Upper lobe of left lung (tissue), 6 donors: ENCODE results near the gene SULT1A1. TPM values are rescaled to one million over a fixed set of nuclear protein-coding genes. Genes with fewer than 3 reads are reported as not detected.
A peak's percentile ranks its signal among the peaks of the same experiment; 100 is the strongest.
"Not testable (repeated sequence)": the region's sequence is repeated elsewhere in the genome, so short reads cannot be mapped to it uniquely, and the experiment has no call there.

ENCODE experiments used
- ATAC-seq, 2 donors: fragments of 200-7000 bp; cut with Tn5 transposase; one replicate each; pipeline ENCODE4 v1.9.1; 2022; ENCODE audit warnings: mild to moderate bottlenecking in 2 of 2, moderate library complexity in 2 of 2; ENCODE audit not compliant: low FRiP score in 2 of 2
- DNase-seq, 2 donors: peaks; one replicate each; pipeline ENCODE4 v3.0.0-alpha.2; 2019 to 2020
- H3K27ac ChIP-seq, 4 donors: fragments of 200-600 bp; sonication (generic); one replicate each; pipeline ENCODE4 v1.5.1; 2016 to 2019
- H3K27me3 ChIP-seq, 4 donors: fragments of 200-600 bp; sonication (generic); one replicate each; pipeline ENCODE4 v1.5.1; 2017 to 2019
- H3K36me3 ChIP-seq, 4 donors: fragments of 200-600 bp; sonication (generic); one replicate each; pipeline ENCODE4 v1.5.1; 2016 to 2019
- H3K4me1 ChIP-seq, 4 donors: fragments of 200-600 bp; sonication (generic); one replicate each; pipeline ENCODE4 v1.5.1; 2018 to 2019
- H3K4me3 ChIP-seq, 4 donors: fragments of 200-600 bp; sonication (generic); one replicate each; pipeline ENCODE4 v1.5.1; 2017 to 2019; ENCODE audit warnings: mild to moderate bottlenecking in 2 of 4, moderate library complexity in 1 of 4
- H3K9me3 ChIP-seq, 4 donors: fragments of 200-600 bp; sonication (generic); one replicate each; pipeline ENCODE4 v1.5.1; 2018 to 2019
- EP300 ChIP-seq, 4 donors: sonication (generic); formaldehyde crosslinking; IDR thresholded peaks; one replicate each; pipeline ENCODE4 v1.5.1; 2017; ENCODE audit warnings: antibody characterized with exemption in 4 of 4, control low read depth in 2 of 4
- POLR2A ChIP-seq, 4 donors: fragments of 450-650 bp; IDR thresholded peaks; one replicate each; pipeline ENCODE4 v1.5.1; 2016 to 2017; ENCODE audit warnings: antibody characterized with exemption in 4 of 4, mild to moderate bottlenecking in 2 of 4
- POLR2AphosphoS5 ChIP-seq, 2 donors: sonication (generic); formaldehyde crosslinking; IDR thresholded peaks; one replicate each; pipeline ENCODE4 v1.5.1; 2017; ENCODE audit warnings: antibody characterized with exemption in 2 of 2
- WGBS, 2 donors: methylation state at CpG; one replicate each; pipeline ENCODE4 v1.1.5; 2017 to 2018; 5-methylcytosine and 5-hydroxymethylcytosine counted together
- total RNA-seq, 6 donors: library from RNA; depleted of rRNA in 4 of 6; stranded (reverse); fragments of >200 nt in 4 of 6; gene quantifications; one replicate each; pipeline versions ENCODE4 v1.1.0 to v1.2.1, GENCODE V29; 2016 to 2021
- TF ChIP-seq, protein P1 (sequence below), 6 experiments: fragments of 450-650 bp in 4 of 6; fragments of 200-600 bp in 2 of 6; sonication (generic) in 2 of 6; IDR thresholded peaks; one replicate each; pipeline ENCODE4 v1.5.1; 2016 to 2019; ENCODE audit warnings: antibody characterized with exemption in 6 of 6
- donor health status: DM: no; HTN: no; CAD: no; lungs with moderate emphysema.
- donor health status: DM: no; HTN: yes; CAD: no; lungs with severe emphysema.

Gene SULT1A1
- total RNA-seq, 6 donors from 2014 or later: 46.0 to 180 (median 124) TPM

DNA sequence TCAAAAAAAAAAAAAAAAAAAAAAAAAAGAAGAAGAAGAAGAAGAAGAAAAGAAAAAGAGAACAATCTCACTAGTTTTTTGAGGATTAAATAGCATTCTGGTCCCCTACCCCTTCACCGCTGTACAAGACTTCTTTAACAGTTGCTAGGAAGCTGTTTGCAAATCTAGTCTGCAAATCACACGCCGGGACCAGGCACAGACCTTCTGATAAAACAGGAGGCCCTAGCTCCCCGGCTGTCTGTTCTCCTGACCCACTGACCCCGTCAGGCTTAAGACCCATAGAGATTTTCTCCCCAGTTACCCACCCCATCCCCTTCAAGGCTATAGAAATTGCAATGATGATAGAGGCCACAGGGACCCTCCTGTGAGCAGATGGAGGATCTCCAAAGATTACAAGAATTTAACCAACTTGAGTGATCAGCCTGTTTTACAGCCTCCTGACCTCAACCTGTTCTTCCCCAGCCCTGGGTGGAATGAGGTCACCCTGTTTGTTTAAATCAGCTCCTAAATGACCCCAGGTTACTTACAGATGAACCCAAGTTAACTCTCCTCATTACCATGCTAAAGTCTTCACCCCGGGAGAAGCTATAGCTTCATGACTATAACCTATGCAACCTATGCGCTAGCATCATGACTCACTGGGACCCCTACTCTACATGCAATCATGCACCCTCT, 11.8 kb upstream of the SULT1A1 start:
- H3K4me3 ChIP-seq: no peak overlapping the region

DNA sequence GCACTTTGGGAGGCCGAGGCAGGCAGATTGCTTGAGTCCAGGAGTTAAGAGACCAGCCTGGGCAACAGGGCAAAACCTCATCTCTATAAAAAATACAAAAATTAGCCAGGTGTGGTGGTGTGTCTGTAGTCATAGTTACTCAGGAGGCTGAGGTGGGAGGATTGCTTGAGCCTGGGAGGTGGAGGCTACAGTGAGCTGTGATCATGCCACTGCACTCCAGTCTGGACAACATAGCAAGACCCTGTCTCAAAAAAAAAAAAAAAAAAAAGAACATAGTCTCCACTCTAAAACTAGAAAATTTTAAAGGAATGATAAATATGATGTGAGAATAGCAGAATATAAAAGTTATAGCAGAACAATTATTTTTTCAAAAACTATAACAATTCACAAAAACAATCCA, 10.5 kb upstream of the SULT1A1 start:
- H3K36me3 ChIP-seq, H3K4me3 ChIP-seq, ATAC-seq, DNase-seq, H3K9me3 ChIP-seq, H3K27ac ChIP-seq, H3K27me3 ChIP-seq: not testable (repeated sequence)
- peaks cover 0 to 27% (median 8%) of the 10 kb centered on the region in 4 donors for H3K4me1 ChIP-seq
- 81 to 95% methylated on average over 1 of the region's 1 CpG for WGBS, 2 donors

More for the DNA sequence above, 11.8 kb upstream of the SULT1A1 start:
- Histone ChIP-seq H3K36me3 (no peaks in the 10 kb centered on the region), H3K9me3 (no peaks in the 10 kb centered on the region), H3K27ac (no peak overlapping the region), H3K27me3 (no peaks in the 10 kb centered on the region), H3K4me1 (peaks cover 0 to 27% (median 8%) of the 10 kb centered on the region in 4 donors)
- ATAC-seq (no peak), DNase-seq (no peak)
- 78 to 84% methylated on average over 7 of the region's 7 CpGs for WGBS, 2 donors
- TF ChIP-seq EP300 (IDR thresholded peaks at IDR 0.05): no peak
- no peak for TF ChIP-seq POLR2A (IDR thresholded peaks at IDR 0.05)
- TF ChIP-seq POLR2AphosphoS5 (IDR thresholded peaks at IDR 0.05): no peak
- TF ChIP-seq, protein P1, sequence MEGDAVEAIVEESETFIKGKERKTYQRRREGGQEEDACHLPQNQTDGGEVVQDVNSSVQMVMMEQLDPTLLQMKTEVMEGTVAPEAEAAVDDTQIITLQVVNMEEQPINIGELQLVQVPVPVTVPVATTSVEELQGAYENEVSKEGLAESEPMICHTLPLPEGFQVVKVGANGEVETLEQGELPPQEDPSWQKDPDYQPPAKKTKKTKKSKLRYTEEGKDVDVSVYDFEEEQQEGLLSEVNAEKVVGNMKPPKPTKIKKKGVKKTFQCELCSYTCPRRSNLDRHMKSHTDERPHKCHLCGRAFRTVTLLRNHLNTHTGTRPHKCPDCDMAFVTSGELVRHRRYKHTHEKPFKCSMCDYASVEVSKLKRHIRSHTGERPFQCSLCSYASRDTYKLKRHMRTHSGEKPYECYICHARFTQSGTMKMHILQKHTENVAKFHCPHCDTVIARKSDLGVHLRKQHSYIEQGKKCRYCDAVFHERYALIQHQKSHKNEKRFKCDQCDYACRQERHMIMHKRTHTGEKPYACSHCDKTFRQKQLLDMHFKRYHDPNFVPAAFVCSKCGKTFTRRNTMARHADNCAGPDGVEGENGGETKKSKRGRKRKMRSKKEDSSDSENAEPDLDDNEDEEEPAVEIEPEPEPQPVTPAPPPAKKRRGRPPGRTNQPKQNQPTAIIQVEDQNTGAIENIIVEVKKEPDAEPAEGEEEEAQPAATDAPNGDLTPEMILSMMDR (IDR thresholded peaks at IDR 0.05): no peak

DNA sequence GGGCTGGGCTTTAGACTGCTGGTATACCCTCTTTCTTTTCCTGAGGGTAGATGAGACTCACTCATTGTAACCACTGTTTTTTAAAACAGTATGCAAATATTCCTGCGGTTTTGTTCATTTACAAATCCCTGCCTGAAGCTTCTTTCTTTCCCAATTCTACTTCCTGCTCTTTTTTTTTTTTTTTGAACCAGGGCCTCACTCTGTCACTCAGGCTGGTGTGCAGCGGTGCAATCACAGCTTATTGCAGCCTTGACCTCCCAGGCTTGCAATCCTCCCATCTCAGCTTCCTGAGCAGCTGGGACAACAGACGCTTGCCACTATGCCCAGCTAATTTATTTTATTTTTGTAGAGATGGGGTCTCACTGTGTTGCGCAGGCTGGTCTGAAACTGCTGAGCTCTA, 8.0 kb upstream of the SULT1A1 start:
- WGBS, 2 donors: 57 to 59% methylated on average over 4 of the region's 4 CpGs
- H3K27me3 ChIP-seq: no peaks in the 10 kb centered on the region
- peaks cover 0 to 14% (median 6%) of the 10 kb centered on the region in 4 donors for H3K4me1 ChIP-seq
- no peaks in the 10 kb centered on the region for H3K9me3 ChIP-seq
- ATAC-seq: no peak
- no peaks in the 10 kb centered on the region for H3K36me3 ChIP-seq
- H3K27ac ChIP-seq: no peak overlapping the region
- TF ChIP-seq EP300 (IDR thresholded peaks at IDR 0.05) (no peak), POLR2AphosphoS5 (IDR thresholded peaks at IDR 0.05) (no peak), POLR2A (IDR thresholded peaks at IDR 0.05) (no peak)
- DNase-seq: no peak
- no peak overlapping the region for H3K4me3 ChIP-seq

DNA sequence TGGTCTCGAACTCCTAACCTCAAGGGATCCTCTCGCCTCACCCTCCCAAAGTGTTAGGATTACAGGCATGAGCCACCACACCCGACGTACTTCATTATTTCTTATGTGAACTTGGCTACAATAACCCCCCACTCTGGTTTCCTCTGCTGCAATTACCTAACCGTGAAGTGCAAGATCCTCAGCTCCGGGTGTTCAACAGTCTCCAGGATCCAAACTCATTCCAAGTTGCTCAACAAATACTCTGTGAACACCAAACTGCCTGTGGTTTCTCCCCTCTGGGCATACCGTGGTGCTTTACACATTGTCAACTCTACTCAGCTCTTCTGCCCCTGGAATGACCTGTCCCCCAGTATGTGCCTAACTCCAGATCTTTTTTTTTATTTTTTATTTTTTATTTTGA, 6.8 kb upstream of the SULT1A1 start:
- ATAC-seq (no peak), DNase-seq (no peak)
- 64 to 66% methylated on average over 7 of the region's 7 CpGs for WGBS, 2 donors
- TF ChIP-seq, protein P1 (IDR thresholded peaks at IDR 0.05): no peak
- TF ChIP-seq POLR2AphosphoS5 (IDR thresholded peaks at IDR 0.05) (no peak), POLR2A (IDR thresholded peaks at IDR 0.05) (no peak), EP300 (IDR thresholded peaks at IDR 0.05) (no peak)
- Histone ChIP-seq H3K4me3 (no peak overlapping the region), H3K36me3 (no peaks in the 10 kb centered on the region), H3K4me1 (peaks cover 0 to 6% (median 0%) of the 10 kb centered on the region in 4 donors), H3K27me3 (no peaks in the 10 kb centered on the region), H3K27ac (no peak overlapping the region), H3K9me3 (no peaks in the 10 kb centered on the region)

DNA sequence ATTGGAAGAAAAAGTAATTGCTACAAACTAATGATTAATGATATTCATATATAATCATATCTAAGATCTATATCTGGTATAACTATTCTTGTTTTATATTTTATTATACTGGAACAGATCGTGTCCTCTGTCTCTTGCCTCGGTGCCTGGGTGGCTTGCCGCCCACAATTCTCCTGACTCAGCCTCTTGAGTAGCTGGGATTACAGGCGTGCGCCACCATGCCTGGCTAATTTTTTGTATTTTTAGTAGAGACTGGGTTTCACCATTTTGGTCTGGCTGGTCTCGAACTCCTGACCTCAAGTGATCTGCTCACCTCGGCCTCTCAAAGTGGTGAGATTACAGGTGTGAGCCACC, 6.4 kb upstream of the SULT1A1 start:
- not testable (repeated sequence) for H3K36me3 ChIP-seq, H3K27me3 ChIP-seq, H3K4me1 ChIP-seq, H3K27ac ChIP-seq, ATAC-seq, DNase-seq, H3K4me3 ChIP-seq, H3K9me3 ChIP-seq
- 61 to 70% methylated on average over 7 of the region's 7 CpGs for WGBS, 2 donors

DNA sequence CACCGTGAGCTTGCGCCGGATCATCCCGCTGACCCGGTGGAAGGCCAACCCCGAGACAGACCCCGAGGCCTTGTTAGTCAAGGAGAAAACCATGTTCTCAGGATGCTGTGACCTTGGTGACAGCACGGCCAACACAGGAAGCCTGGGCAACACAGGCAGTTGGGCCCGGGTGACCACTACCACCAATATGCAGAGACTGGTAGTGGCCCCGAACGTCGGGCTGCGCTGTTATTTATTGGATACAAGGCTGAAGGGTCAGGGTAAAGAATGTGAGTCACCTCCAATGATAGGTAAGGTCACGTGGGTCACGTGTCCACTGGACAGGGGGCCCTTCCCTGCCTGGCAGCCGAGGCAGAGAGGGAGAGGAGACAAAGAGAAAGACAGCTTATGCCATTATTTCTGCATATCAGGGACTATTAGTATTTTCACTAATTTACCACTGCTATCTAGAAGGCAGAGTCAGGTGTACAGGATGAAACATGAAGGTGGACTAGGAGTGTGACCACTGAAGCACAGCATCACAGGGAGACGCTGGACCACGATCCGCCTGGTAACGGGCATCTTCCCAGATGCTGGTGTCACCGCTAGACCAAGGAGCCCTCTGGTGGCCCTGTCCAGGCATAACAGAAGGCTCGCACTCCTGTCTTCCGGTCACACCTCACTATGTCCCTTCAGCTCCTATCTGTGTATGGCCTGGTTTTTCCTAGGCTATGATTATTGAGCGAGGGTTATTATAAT, 5.8 kb upstream of the SULT1A1 start:
- DNase-seq (peak; percentile 25 to 78), ATAC-seq (peak in 1 of 2 donors; percentile 36)

DNA sequence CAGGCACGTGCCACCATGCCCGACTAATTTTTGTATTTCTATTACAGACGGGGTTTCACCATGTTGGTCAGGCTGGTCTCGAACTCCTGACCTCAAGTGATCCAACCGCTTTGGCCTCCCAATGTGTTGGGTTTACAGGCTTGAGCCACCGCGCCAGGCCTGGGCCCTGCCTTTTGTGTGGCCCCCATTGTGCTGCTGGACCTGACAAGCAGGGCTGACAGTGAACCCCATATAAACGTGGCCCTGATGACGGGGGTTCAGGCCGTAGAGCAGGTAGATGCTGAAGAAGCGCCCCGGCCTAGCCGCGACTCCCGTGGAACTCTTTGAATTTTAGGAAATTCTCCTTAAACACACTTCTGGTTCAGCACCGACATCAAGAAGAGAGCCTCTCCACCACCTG, 4.7 kb upstream of the SULT1A1 start:
- 83 to 96% methylated on average over 8 to 11 of the region's 16 CpGs for WGBS, 2 donors
- H3K9me3 ChIP-seq, H3K27ac ChIP-seq, DNase-seq, H3K36me3 ChIP-seq, H3K4me3 ChIP-seq, H3K27me3 ChIP-seq, ATAC-seq: not testable (repeated sequence)
- peaks cover 13 to 24% (median 17%) of the 10 kb centered on the region in 4 donors for H3K4me1 ChIP-seq

More for the DNA sequence above, 5.8 kb upstream of the SULT1A1 start:
- H3K27me3 ChIP-seq, H3K9me3 ChIP-seq, H3K27ac ChIP-seq, H3K36me3 ChIP-seq, H3K4me3 ChIP-seq: not testable (repeated sequence)
- WGBS, 2 donors: 43 to 49% methylated on average over 14 to 17 of the region's 24 CpGs
- TF ChIP-seq, protein P1 (IDR thresholded peaks at IDR 0.05): peak; percentile 62 to 83 (median 81)
- peaks cover 5 to 13% (median 7%) of the 10 kb centered on the region in 4 donors for H3K4me1 ChIP-seq

DNA sequence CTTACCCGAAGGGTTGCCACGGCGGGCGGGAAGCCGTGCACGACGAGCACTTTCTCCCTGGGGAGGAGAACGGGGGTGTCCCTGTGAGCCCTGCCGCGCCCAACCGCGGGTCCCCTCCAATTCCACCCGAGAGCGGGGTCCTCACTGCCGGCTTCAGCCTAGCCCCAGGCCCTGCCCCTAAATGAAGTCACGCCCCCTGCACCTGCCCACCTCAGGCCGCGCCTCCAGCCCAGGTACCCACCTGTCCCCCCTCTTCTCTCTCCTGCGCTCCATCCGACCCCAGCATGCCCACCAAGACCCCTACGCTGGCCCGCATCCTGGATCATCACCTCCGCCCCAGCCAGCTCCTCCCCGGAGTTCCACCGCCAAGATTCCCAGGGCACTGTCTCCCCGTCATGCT, 4.1 kb upstream of the SULT1A1 start:
- 60% methylated on average over 1 of the region's 26 CpGs; no CpG with 5 or more reads in 1 of the 2 donors for WGBS, 2 donors
- not testable (repeated sequence) for H3K27ac ChIP-seq, H3K9me3 ChIP-seq, H3K36me3 ChIP-seq, H3K4me3 ChIP-seq, H3K27me3 ChIP-seq, ATAC-seq
- peaks cover 18 to 31% (median 23%) of the 10 kb centered on the region in 4 donors for H3K4me1 ChIP-seq
- peak in 1 of 2 donors; percentile 67 for DNase-seq
